NB4 (cell line): ENCODE results near the gene LDLRAD4.

Source experiments
- POLR2A ChIP-seq: IDR thresholded peaks from 2 replicates; pipeline ENCODE4 v1.6.1; 2011; ENCODE audit warnings: mild to moderate bottlenecking; ENCODE audit not compliant: insufficient read length; ENCODE audit errors: extremely low read depth
- TF ChIP-seq, protein P1 (sequence below): IDR thresholded peaks from one replicate; pipeline ENCODE4 v1.5.1; 2012; ENCODE audit warnings: low read depth, low read length

DNA sequence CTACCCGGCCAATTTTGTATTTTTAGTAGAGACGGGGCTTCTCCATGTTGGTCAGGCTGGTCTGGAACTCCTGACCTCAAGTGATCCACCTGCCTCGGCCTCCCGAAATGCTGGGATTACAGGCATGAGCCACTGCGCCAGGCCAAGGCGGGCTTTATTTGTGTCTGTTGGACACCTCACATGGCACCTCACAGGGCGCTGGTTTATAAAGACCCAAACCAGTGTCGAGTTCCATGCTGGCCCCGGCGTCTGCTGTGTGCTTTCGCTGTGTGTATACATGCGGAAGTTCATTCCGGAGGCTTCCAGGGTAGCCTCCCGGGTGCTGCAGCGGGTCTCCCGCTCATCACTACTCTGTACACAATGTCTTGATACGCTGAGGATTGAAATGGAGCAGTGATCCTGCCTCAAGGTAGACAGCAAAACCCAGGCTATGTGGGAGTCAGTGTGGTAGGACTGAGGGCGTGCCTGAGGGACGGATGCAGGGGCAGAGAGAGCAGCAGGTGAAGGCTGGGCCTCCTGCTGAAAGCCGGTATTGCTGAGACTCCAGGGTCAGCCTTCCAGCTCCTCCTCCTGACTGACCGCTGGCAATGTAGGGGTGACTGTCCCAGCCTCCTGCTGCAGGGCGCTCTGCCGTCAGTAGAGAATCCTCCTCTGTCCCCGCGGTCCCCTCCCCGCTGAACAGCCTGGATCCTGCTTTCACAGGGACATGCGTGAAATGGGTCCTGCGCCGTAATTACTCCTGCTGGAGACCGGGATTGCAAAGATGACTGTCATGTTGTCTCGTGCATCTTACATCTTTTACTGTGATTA is 22.7 kb downstream of the LDLRAD4 start:
- TF ChIP-seq, protein P1, sequence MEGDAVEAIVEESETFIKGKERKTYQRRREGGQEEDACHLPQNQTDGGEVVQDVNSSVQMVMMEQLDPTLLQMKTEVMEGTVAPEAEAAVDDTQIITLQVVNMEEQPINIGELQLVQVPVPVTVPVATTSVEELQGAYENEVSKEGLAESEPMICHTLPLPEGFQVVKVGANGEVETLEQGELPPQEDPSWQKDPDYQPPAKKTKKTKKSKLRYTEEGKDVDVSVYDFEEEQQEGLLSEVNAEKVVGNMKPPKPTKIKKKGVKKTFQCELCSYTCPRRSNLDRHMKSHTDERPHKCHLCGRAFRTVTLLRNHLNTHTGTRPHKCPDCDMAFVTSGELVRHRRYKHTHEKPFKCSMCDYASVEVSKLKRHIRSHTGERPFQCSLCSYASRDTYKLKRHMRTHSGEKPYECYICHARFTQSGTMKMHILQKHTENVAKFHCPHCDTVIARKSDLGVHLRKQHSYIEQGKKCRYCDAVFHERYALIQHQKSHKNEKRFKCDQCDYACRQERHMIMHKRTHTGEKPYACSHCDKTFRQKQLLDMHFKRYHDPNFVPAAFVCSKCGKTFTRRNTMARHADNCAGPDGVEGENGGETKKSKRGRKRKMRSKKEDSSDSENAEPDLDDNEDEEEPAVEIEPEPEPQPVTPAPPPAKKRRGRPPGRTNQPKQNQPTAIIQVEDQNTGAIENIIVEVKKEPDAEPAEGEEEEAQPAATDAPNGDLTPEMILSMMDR = no peak
- TF ChIP-seq POLR2A = no peak
